Endothelial cell (in vitro differentiated cells): ENCODE data around the gene CCDC116. TPM values are rescaled to one million over a fixed set of nuclear protein-coding genes. Genes with fewer than 3 reads are reported as not detected.
A peak's percentile ranks its signal among the peaks of the same experiment; 100 is the strongest.

Experiments
- DNase-seq: peaks from one replicate; pipeline ENCODE4 v3.0.0; 2021; ENCODE audit warnings: low spot score
- H3K27ac Mint-ChIP-seq: one replicate; pipeline ENCODE4 v1.8.0; 2021; ENCODE audit warnings: mixed read lengths, inconsistent platforms; ENCODE audit not compliant: unreplicated experiment
- H3K27me3 Mint-ChIP-seq: one replicate; pipeline ENCODE4 v1.8.0; 2021; ENCODE audit warnings: mild to moderate bottlenecking, moderate library complexity, mixed read lengths, inconsistent platforms; ENCODE audit not compliant: unreplicated experiment
- H3K36me3 Mint-ChIP-seq: one replicate; pipeline ENCODE4 v1.8.0; 2021; ENCODE audit warnings: mild to moderate bottlenecking, low read depth, mixed read lengths, inconsistent platforms; ENCODE audit not compliant: unreplicated experiment
- H3K4me1 Mint-ChIP-seq: one replicate; pipeline ENCODE4 v1.8.0; 2021; ENCODE audit warnings: mild to moderate bottlenecking, mixed read lengths, inconsistent platforms; ENCODE audit not compliant: unreplicated experiment
- H3K4me3 Mint-ChIP-seq: one replicate; pipeline ENCODE4 v1.8.0; 2021; ENCODE audit warnings: mild to moderate bottlenecking, mixed read lengths, inconsistent platforms; ENCODE audit not compliant: unreplicated experiment
- H3K9me3 Mint-ChIP-seq: one replicate; pipeline ENCODE4 v1.8.0; 2021; ENCODE audit warnings: mixed read lengths, inconsistent platforms; ENCODE audit not compliant: unreplicated experiment
- total RNA-seq: library from RNA; stranded (reverse); fragmentation: NEBNext Ultra II Directional; extraction: Animal tissue kit (Norgen Biotek cat#: 25700); gene quantifications from one replicate; pipeline ENCODE4 v1.2.1, GENCODE V29; 2021; ENCODE audit not compliant: unreplicated experiment
- TF ChIP-seq, protein P1 (sequence below): fragments of 200-600 bp; sonication (generic); IDR thresholded peaks from one replicate; pipeline ENCODE4 v1.5.0; 2021; ENCODE audit warnings: antibody characterized with exemption; ENCODE audit not compliant: unreplicated experiment

The CCDC116 gene
- total RNA-seq, 1 donor from 2014 or later = 0.36 TPM

DNA sequence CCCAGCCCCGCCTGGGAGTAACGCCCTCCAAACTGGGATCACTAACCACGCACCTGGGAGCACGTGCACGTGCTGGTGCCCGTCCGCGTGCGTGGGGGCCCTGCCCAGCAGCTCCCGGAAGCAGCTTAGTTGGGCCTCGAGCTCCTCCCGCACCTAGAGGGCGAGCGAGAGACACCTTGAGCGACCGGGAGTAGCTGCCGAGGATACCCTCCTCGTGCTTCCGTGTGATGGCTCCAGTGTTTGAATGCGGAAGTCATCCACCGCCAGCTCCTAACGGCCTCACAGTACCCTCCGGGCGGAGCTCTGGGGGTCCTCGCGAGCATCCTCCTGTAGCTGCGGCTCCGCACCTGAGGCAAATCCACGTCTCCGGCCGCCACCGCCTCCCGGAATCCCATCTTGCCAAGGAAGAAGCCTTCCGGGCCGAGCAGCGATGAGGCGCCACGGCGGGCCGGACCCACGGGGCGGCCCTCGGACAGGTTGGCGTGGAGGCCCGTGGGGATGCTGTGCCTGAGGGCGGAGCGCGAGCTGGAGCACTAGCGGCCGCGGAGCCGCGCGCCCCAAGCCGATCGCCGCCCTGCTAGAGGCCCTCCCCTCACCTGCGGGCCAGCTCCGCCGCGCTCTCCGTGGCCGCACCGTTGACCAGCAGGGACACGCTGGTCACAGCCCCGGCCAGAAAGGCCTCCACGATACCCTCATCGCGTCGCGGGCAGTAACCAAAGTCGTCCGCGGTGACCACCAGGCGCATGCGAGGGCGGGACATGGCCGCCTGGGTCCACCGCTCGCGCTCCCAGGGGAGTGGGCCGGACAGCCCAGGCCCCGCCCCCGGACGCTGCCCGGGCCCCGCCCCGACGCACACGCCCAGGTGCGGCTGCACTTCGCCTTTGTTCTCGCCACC lies 3.1 kb upstream of the CCDC116 start, which contains the start of gene YDJC:
Gene YDJC, minus strand, starts transcription at position 768 of the 895 bp plus-strand sequence. Its CDS starts 8 bp downstream, at position 760.
- DNase-seq = peak; percentile 98
- Mint-ChIP-seq H3K27me3 (peaks cover 5% of the 10 kb centered on the region), H3K27ac (no peak within 1 kb of the TSS), H3K4me1 (peaks cover 4% of the 10 kb centered on the region), H3K9me3 (no peaks in the 10 kb centered on the region), H3K4me3 (peak within 1 kb of the TSS; percentile 86), H3K36me3 (peaks cover 12% of the 10 kb centered on the region)
- TF ChIP-seq, protein P1, sequence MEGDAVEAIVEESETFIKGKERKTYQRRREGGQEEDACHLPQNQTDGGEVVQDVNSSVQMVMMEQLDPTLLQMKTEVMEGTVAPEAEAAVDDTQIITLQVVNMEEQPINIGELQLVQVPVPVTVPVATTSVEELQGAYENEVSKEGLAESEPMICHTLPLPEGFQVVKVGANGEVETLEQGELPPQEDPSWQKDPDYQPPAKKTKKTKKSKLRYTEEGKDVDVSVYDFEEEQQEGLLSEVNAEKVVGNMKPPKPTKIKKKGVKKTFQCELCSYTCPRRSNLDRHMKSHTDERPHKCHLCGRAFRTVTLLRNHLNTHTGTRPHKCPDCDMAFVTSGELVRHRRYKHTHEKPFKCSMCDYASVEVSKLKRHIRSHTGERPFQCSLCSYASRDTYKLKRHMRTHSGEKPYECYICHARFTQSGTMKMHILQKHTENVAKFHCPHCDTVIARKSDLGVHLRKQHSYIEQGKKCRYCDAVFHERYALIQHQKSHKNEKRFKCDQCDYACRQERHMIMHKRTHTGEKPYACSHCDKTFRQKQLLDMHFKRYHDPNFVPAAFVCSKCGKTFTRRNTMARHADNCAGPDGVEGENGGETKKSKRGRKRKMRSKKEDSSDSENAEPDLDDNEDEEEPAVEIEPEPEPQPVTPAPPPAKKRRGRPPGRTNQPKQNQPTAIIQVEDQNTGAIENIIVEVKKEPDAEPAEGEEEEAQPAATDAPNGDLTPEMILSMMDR = peak; percentile 97

DNA sequence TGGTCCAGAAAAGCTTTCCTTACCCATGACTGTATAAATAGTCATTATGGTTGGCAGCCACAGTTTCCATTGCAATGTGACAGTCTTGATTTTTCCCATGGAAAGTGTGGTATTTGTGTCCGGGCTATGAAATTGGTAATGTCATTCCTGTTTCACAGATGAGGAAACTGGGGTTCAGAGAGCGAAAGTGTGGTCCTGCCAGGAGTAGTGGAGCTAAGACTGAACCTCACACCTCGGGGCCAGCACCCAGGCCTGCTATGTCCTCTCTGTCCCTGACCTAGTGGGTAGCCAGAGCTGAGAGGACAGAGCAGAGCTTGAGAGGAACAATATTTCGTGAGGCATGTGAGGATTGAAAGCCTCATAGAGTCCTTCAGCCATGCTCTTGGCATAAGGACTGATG lies 1.5 kb upstream of the CCDC116 start:
- Mint-ChIP-seq H3K4me1 (no peaks in the 10 kb centered on the region), H3K27me3 (peaks cover 6% of the 10 kb centered on the region), H3K27ac (no peak overlapping the region), H3K4me3 (no peak overlapping the region), H3K9me3 (no peaks in the 10 kb centered on the region), H3K36me3 (peaks cover 7% of the 10 kb centered on the region)
- TF ChIP-seq, protein P1 = no peak
- DNase-seq = no peak

DNA sequence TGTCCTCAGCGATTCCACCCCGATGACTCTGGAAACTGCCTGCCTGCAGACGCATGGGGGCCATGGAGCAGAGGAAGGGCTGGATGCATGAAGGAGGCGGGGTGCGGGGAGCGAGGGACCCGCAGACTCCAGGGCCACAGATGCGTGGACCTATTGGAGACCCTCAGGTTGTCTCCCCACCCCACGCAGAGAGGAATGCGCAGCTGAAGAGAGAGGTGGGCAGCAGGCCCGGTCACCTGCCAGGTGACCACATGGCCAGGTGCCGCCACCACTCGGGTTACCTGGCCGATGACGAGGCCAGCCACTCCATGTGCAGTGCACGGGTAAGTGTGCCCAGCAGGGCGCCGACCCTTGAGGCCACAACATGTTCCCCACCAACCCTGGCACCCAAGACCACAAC lies 371 bp downstream of the CCDC116 start:
- H3K9me3 Mint-ChIP-seq = no peaks in the 10 kb centered on the region
- TF ChIP-seq, protein P1 = no peak
- H3K4me3 Mint-ChIP-seq = no peak overlapping the region
- H3K4me1 Mint-ChIP-seq = no peaks in the 10 kb centered on the region
- H3K36me3 Mint-ChIP-seq = peaks cover 5% of the 10 kb centered on the region
- H3K27ac Mint-ChIP-seq = no peak overlapping the region
- DNase-seq = no peak
- H3K27me3 Mint-ChIP-seq = peaks cover 5% of the 10 kb centered on the region

DNA sequence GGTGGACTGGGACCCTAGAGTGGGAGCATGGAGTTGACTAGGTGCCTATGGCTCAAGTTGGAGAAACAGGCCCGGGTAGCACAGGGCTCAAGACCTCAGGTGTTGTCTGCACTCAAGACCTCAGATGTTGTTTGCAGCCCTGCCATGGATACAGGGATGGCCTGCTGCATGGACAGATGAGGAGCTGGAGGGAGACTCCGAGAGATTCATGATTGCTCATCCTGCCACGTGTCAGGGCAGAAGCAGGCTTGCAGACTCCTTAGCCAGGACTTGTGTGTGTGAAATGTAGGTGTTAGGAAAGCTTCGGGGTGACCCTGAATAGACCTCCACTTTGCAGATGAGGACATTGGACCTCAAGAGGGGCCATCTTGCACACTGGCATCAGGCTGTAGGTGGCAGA lies 921 bp downstream of the CCDC116 start:
- DNase-seq = no peak
- Mint-ChIP-seq H3K4me1 (no peaks in the 10 kb centered on the region), H3K4me3 (no peak overlapping the region), H3K9me3 (no peaks in the 10 kb centered on the region), H3K27ac (no peak overlapping the region), H3K27me3 (peaks cover 5% of the 10 kb centered on the region), H3K36me3 (no peaks in the 10 kb centered on the region)
- TF ChIP-seq, protein P1 = no peak

DNA sequence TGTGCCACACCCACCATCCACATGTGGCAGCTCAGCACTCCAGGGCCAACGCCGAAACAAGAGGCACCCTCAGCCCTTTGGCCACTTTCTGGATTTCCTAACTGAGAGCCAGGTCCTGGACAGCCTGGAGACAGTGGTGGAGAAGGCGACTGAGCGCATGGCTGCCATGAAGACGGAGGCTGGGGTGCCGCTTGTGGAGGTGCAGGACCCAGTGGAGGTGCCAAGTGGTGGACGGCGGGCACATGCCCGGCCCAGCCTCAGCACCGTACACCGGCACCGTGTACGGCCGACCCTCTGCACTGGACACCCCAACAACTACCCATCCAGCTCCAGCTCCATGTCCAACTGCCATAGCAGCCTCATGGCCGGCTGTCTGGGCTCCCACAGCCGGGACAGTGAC lies 1.5 kb downstream of the CCDC116 start:
- no peak overlapping the region for H3K27ac Mint-ChIP-seq

More for the DNA sequence above, 1.5 kb downstream of the CCDC116 start:
- DNase-seq = no peak
- Mint-ChIP-seq H3K4me1 (no peaks in the 10 kb centered on the region), H3K4me3 (no peak overlapping the region), H3K36me3 (no peaks in the 10 kb centered on the region), H3K9me3 (no peaks in the 10 kb centered on the region), H3K27me3 (peaks cover 5% of the 10 kb centered on the region)
- TF ChIP-seq, protein P1 = no peak
